ENCODE data around the gene PIK3R1.

- TF ChIP-seq POLR2AphosphoS5 (IDR thresholded peaks at IDR 0.05; ENCODE audit: low read depth, low read length), result no peak
- no peak for TF ChIP-seq POLR2A (IDR thresholded peaks at IDR 0.05; ENCODE audit: low read depth, low read length)
- TF ChIP-seq TAF1 (IDR thresholded peaks at IDR 0.05; ENCODE audit: borderline replicate concordance, low read depth, low read length), result no peak
Observed at GRCh38 chr5:68288707-68289134, 73.2 kb downstream of the PIK3R1 start.

All from GM12892 (cell line).